Adrenal gland (tissue), 12 donors: ENCODE measurements around the gene PANK1. TPM values are rescaled to one million over a fixed set of nuclear protein-coding genes. Genes with fewer than 3 reads are reported as not detected.

Experiments used
- DNase-seq, 7 donors: peaks; one replicate each; pipeline ENCODE4 v3.0.0-alpha.2; 2019 to 2020
- H3K27ac ChIP-seq, 5 donors: fragments of 200-600 bp; sonication (generic) in 4 of 5; 1 replicate in 3 of 5; 2 replicates in 2 of 5; pipeline versions ENCODE4 v1.5.1 to v1.8.0; 2016 to 2020; ENCODE audit warnings: mild to moderate bottlenecking in 1 of 5
- H3K27me3 ChIP-seq: fragments of 200-600 bp; 2 replicates; pipeline ENCODE4 v1.8.0; 2021
- H3K36me3 ChIP-seq, 2 donors: fragments of 200-600 bp; replicated peaks in 1 of 2; 1 replicate in 1 of 2; 2 replicates in 1 of 2; pipeline versions ENCODE4 v1.5.1 to v1.8.0; 2018 to 2022
- H3K4me1 ChIP-seq, 2 donors: fragments of 200-600 bp; replicated peaks in 1 of 2; 1 replicate in 1 of 2; 2 replicates in 1 of 2; pipeline versions ENCODE4 v1.5.1 to v1.8.0; 2018 to 2021
- H3K4me3 ChIP-seq, 4 donors: fragments of 200-600 bp; sonication (generic) in 3 of 4; one replicate each; pipeline ENCODE4 v1.5.1; 2016 to 2018
- H3K9me3 ChIP-seq, 3 donors: fragments of 200-600 bp; sonication (generic) in 1 of 3; replicated peaks in 1 of 3; 1 replicate in 2 of 3; 2 replicates in 1 of 3; pipeline versions ENCODE4 v1.5.1 to v1.8.0; 2016 to 2021
- CTCF ChIP-seq, 6 experiments: fragments of 450-650 bp in 4 of 6; fragments of 200-600 bp in 2 of 6; sonication (generic) in 1 of 6; IDR thresholded peaks; 1 replicate in 5 of 6; 2 replicates in 1 of 6; pipeline versions ENCODE4 v1.5.1 to v1.8.0; 2016 to 2021; ENCODE audit warnings: antibody characterized with exemption in 6 of 6, mild to moderate bottlenecking in 2 of 6, moderate library complexity in 1 of 6
- POLR2A ChIP-seq, 2 donors: fragments of 450-650 bp; IDR thresholded peaks; one replicate each; pipeline ENCODE4 v1.6.1; 2017; ENCODE audit warnings: antibody characterized with exemption in 2 of 2, mild to moderate bottlenecking in 2 of 2, moderate library complexity in 1 of 2
- WGBS, 4 donors: extraction: QIAGEN DNeasy Blood & Tissue Kit in 2 of 4; methylation state at CpG; one replicate each; pipeline versions ENCODE4 v1.1.5 to v1.1.7; 2013 to 2017; 5-methylcytosine and 5-hydroxymethylcytosine counted together
- intact Hi-C, 2 donors: fragments of 100-400 bp; cut with DNase I; formaldehyde crosslinking; loops; one replicate each; pipeline versions ENCODE4 v1.14.1 to v1.15.0; 2022 to 2023
- polyA plus RNA-seq, 3 donors: library from polyadenylated mRNA; stranded (reverse); fragments of 200-250 nt in 2 of 3; fragments of 350-450 nt in 1 of 3; fragmentation: Illumina TruSeq in 1 of 3; extraction: RNeasy Lipid Tissue Mini Kit (QIAGEN cat#74804) in 1 of 3; gene quantifications; one replicate each; pipeline ENCODE4 v1.2.3, GENCODE V29; 2013 to 2014
- total RNA-seq, 9 donors: library from RNA; depleted of rRNA in 4 of 9; stranded (reverse); fragments of >200 nt in 4 of 9; fragments of 120-200 nt in 1 of 9; fragmentation: NEBNext Ultra II Directional in 1 of 9; extraction: Animal tissue kit (Norgen Biotek cat#: 25700) in 1 of 9; gene quantifications; one replicate each; pipeline versions ENCODE4 v1.1.0 to v1.2.4, GENCODE V29; 2013 to 2023
- donor health status: healthy with polysubstance abuse.
- donor health status: Bipolar disorder and iron deficiency.
- donor health status: DM: yes; HTN: yes; CAD: no.
- donor health status: DM: no; HTN: no; CAD: no.
- donor health status: DM: no; HTN: no; CAD: no.
- donor health status: DM: yes; HTN: yes; CAD: no.

Gene PANK1
- total and polyA plus RNA-seq, 12 donors, result 1.1 to 21.3 (median 8.5) TPM

- no peak for DNase-seq
- Histone ChIP-seq H3K36me3 (no peaks in the 10 kb centered on the region), H3K4me3 (no peak overlapping the region), H3K27ac (no peak overlapping the region), H3K9me3 (no peaks in the 10 kb centered on the region), H3K27me3 (peaks cover 11% of the 10 kb centered on the region), H3K4me1 (peaks cover 0 to 3% of the 10 kb centered on the region in 2 donors)
- TF ChIP-seq POLR2A (IDR thresholded peaks at IDR 0.05), result no peak
- no peak for TF ChIP-seq CTCF (IDR thresholded peaks at IDR 0.05)
- 71 to 79% (median 76%) methylated on average over 4 of the region's 4 CpGs for WGBS, 4 donors
- intact Hi-C loops, result no loop called here
Measured at GRCh38 chr10:89540420-89540949, 104.6 kb downstream of the PANK1 start.

- no peaks in the 10 kb centered on the region for H3K36me3 ChIP-seq
- H3K27ac ChIP-seq, result no peak overlapping the region
- H3K27me3 ChIP-seq, result peaks cover 16% of the 10 kb centered on the region
- peaks cover 0 to 8% of the 10 kb centered on the region in 2 donors for H3K4me1 ChIP-seq
- DNase-seq, result no peak
- no peak overlapping the region for H3K4me3 ChIP-seq
- 48 to 59% (median 54%) methylated on average over 1 of the region's 1 CpG for WGBS, 4 donors
- H3K9me3 ChIP-seq, result no peaks in the 10 kb centered on the region
- intact Hi-C loops, result no loop called here
- TF ChIP-seq CTCF (IDR thresholded peaks at IDR 0.05) (no peak), POLR2A (IDR thresholded peaks at IDR 0.05) (no peak)
Measured at GRCh38 chr10:89537364-89537763, 107.7 kb downstream of the PANK1 start.

- H3K27ac ChIP-seq, result peak overlapping the region in 2 of 5 donors; percentile 24 to 44
- peak overlapping the region in 1 of 4 donors; percentile 52 for H3K4me3 ChIP-seq
- H3K27me3 ChIP-seq, result peaks cover 18% of the 10 kb centered on the region
- DNase-seq, result no peak
- no peaks in the 10 kb centered on the region for H3K9me3 ChIP-seq
- peaks cover 0 to 8% of the 10 kb centered on the region in 2 donors for H3K4me1 ChIP-seq
- TF ChIP-seq POLR2A (IDR thresholded peaks at IDR 0.05), result no peak
- TF ChIP-seq CTCF (IDR thresholded peaks at IDR 0.05), result no peak
- no peaks in the 10 kb centered on the region for H3K36me3 ChIP-seq
- WGBS, 4 donors, result 17 to 78% (median 19%) methylated on average over 2 to 16 of the region's 16 CpGs
- intact Hi-C loops, result no loop called here
Measured at GRCh38 chr10:89536013-89536354, 109.1 kb downstream of the PANK1 start.

- intact Hi-C loops, result no loop called here
- peak within 1 kb of the TSS in 2 of 5 donors; percentile 24 to 44 for H3K27ac ChIP-seq
- WGBS, 4 donors, result 2 to 13% (median 4%) methylated on average over 5 to 87 of the region's 87 CpGs
- peaks cover 0 to 8% of the 10 kb centered on the region in 2 donors for H3K4me1 ChIP-seq
- TF ChIP-seq CTCF (IDR thresholded peaks at IDR 0.05), result peak in 1 of 6 experiments; percentile 8
- TF ChIP-seq POLR2A (IDR thresholded peaks at IDR 0.05), result no peak
- DNase-seq, result peak in 1 of 7 donors; percentile 6
- H3K4me3 ChIP-seq, result peak within 1 kb of the TSS in 1 of 4 donors; percentile 52
- no peaks in the 10 kb centered on the region for H3K9me3 ChIP-seq
- peaks cover 18% of the 10 kb centered on the region for H3K27me3 ChIP-seq
- H3K36me3 ChIP-seq, result no peaks in the 10 kb centered on the region
Measured at GRCh38 chr10:89535171-89536012, 109.7 kb downstream of the PANK1 start, which contains the start of gene SLC16A12. TSS of gene SLC16A12 (minus strand) at chr10:89535594. CDS start at chr10:89462578, 73,016 bp downstream.
